Lower leg skin (tissue), 3 donors: ENCODE measurements around the gene EEF1AKMT4.

Experiments used
- CTCF ChIP-seq, 3 donors: fragments of 450-650 bp; IDR thresholded peaks; one replicate each; pipeline ENCODE4 v1.5.1; 2016; ENCODE audit warnings: antibody characterized with exemption in 3 of 3, mild to moderate bottlenecking in 3 of 3, moderate library complexity in 2 of 3
- POLR2A ChIP-seq, 2 donors: fragments of 450-650 bp; IDR thresholded peaks; one replicate each; pipeline ENCODE4 v1.6.1; 2016 to 2017; ENCODE audit warnings: antibody characterized with exemption in 2 of 2, mild to moderate bottlenecking in 1 of 2, moderate library complexity in 1 of 2

DNA sequence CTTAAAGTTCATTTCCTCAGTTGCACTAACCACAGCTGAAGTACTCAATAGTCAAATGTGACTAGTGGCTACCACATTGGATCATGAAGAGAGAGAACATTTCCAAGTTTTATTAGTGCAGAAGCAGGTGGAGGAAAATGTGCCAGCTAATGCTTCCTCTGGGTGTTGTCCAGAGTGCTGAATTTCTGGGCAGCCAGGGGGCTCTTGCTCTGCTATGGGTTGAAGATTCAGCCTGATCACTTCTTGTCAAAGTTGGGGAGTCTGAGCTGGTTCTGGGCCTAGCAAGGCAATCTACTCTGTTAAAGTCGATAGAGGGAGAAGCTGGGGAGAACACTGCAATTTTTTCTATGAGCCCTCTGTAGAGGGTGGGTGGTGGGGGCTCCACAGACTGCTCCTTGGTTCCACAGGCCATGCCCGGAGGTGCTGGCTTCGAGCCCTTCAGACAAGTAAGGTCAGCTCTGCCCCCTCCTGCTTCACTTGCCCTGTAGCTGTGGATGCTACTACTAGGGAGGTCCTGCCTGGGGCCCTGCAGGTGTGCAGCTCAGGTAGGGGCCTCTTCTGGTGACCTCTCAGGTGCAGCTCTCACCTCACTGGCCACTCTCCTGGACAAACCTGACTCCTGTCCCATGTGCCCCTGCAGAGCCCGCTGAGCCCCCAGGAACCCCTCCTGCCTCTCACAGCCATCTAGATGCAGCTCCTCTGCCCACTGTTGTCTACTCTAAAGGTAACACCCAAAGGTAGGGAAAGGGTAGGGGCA lies 8.9 kb upstream of the EEF1AKMT4 start:
- TF ChIP-seq CTCF (IDR thresholded peaks at IDR 0.05) (no peak), POLR2A (IDR thresholded peaks at IDR 0.05) (no peak)
